ENCODE data around the gene STAT1.
"Not testable (repeated sequence)": the region's sequence is repeated elsewhere in the genome, so short reads cannot be mapped to it uniquely, and the experiment has no call there.

Gene STAT1

GRCh38 chr2:191003405-191004309, 10.3 kb downstream of the STAT1 start:
- no peak for DNase-seq

- no peak for DNase-seq
Measured at GRCh38 chr2:191001624-191002023, 12.3 kb downstream of the STAT1 start.

- no peak for DNase-seq
Measured at GRCh38 chr2:191001032-191001431, 12.9 kb downstream of the STAT1 start.

- DNase-seq, result no peak
Measured at GRCh38 chr2:190999949-191000665, 13.9 kb downstream of the STAT1 start.

GRCh38 chr2:190999058-190999457, 14.9 kb downstream of the STAT1 start:
- DNase-seq, result no peak

GRCh38 chr2:190997526-190998113, 16.4 kb downstream of the STAT1 start:
- no peak for DNase-seq

- no peak for DNase-seq
Measured at GRCh38 chr2:190996947-190997346, 17.0 kb downstream of the STAT1 start.

- no peak for DNase-seq
Measured at GRCh38 chr2:190996338-190996946, 17.5 kb downstream of the STAT1 start.

GRCh38 chr2:190995315-190995714, 18.7 kb downstream of the STAT1 start:
- not testable (repeated sequence) for DNase-seq

GRCh38 chr2:190994148-190994547, 19.8 kb downstream of the STAT1 start:
- no peak for DNase-seq

- DNase-seq, result no peak
Measured at GRCh38 chr2:190993292-190993643, 20.7 kb downstream of the STAT1 start.

GRCh38 chr2:190990132-190990531, 23.8 kb downstream of the STAT1 start:
- DNase-seq, result no peak

- no peak for DNase-seq
Measured at GRCh38 chr2:190988910-190989309, 25.1 kb downstream of the STAT1 start.

GRCh38 chr2:190987938-190988337, 26.0 kb downstream of the STAT1 start:
- no peak for DNase-seq

GRCh38 chr2:190987116-190987515, 26.9 kb downstream of the STAT1 start:
- no peak for DNase-seq

GRCh38 chr2:190986221-190986953, 27.6 kb downstream of the STAT1 start:
- no peak for DNase-seq

GRCh38 chr2:190984595-190984994, 29.4 kb downstream of the STAT1 start:
- no peak for DNase-seq

- DNase-seq, result no peak
Measured at GRCh38 chr2:190982262-190983034, 31.5 kb downstream of the STAT1 start.

GRCh38 chr2:190981733-190982132, 32.2 kb downstream of the STAT1 start:
- DNase-seq, result no peak

- DNase-seq, result no peak
Measured at GRCh38 chr2:190981333-190981732, 32.6 kb downstream of the STAT1 start.

- DNase-seq, result no peak
Measured at GRCh38 chr2:190980630-190981209, 33.3 kb downstream of the STAT1 start.
